Gastrocnemius medialis (tissue), 4 donors: Measurements from ENCODE around the gene TMEM176A.

ENCODE experiments used
- POLR2A ChIP-seq, 2 donors: fragments of 450-650 bp; IDR thresholded peaks; one replicate each; pipeline ENCODE4 v1.6.1; 2017; ENCODE audit warnings: antibody characterized with exemption in 2 of 2, mild to moderate bottlenecking in 2 of 2, moderate library complexity in 2 of 2
- TF ChIP-seq, protein P1 (sequence below), 5 experiments: fragments of 450-650 bp in 3 of 5; fragments of 200-600 bp in 2 of 5; sonication (generic) in 2 of 5; IDR thresholded peaks in 4 of 5; conservative IDR thresholded peaks in 1 of 5; 1 replicate in 4 of 5; 2 replicates in 1 of 5; pipeline ENCODE4 v1.5.1; 2016 to 2019; ENCODE audit warnings: antibody characterized with exemption in 5 of 5, mild to moderate bottlenecking in 3 of 5, moderate library complexity in 3 of 5

DNA sequence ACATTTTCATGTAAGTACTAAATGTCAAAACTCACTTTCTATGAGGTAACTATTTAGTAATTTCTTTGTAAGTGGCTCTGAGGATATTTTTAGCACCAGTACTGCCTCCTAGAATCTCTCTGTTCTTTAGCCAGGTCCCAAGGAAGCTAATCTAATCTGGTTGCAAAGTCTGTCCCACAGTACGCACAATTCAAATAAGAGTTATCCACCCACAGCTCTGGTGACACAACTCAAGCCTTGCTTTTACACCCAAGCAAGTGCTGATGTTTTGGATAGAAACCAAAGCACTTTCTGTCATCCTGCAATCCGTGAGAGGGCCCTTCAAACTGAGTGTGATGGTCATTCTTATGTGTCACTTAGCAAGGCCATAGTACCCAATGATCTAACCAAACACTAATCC is 48.9 kb upstream of the TMEM176A start:
- TF ChIP-seq, protein P1, sequence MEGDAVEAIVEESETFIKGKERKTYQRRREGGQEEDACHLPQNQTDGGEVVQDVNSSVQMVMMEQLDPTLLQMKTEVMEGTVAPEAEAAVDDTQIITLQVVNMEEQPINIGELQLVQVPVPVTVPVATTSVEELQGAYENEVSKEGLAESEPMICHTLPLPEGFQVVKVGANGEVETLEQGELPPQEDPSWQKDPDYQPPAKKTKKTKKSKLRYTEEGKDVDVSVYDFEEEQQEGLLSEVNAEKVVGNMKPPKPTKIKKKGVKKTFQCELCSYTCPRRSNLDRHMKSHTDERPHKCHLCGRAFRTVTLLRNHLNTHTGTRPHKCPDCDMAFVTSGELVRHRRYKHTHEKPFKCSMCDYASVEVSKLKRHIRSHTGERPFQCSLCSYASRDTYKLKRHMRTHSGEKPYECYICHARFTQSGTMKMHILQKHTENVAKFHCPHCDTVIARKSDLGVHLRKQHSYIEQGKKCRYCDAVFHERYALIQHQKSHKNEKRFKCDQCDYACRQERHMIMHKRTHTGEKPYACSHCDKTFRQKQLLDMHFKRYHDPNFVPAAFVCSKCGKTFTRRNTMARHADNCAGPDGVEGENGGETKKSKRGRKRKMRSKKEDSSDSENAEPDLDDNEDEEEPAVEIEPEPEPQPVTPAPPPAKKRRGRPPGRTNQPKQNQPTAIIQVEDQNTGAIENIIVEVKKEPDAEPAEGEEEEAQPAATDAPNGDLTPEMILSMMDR (IDR thresholded peaks at IDR 0.05 in 4 of 5, conservative IDR thresholded peaks at IDR 0.05 in 1 of 5), result no peak
- no peak for TF ChIP-seq POLR2A (IDR thresholded peaks at IDR 0.05)
